ENCODE measurements around the gene PPP1R18.
"Not testable (repeated sequence)": the region's sequence is repeated elsewhere in the genome, so short reads cannot be mapped to it uniquely, and the experiment has no call there.

PPP1R18 gene

DNA sequence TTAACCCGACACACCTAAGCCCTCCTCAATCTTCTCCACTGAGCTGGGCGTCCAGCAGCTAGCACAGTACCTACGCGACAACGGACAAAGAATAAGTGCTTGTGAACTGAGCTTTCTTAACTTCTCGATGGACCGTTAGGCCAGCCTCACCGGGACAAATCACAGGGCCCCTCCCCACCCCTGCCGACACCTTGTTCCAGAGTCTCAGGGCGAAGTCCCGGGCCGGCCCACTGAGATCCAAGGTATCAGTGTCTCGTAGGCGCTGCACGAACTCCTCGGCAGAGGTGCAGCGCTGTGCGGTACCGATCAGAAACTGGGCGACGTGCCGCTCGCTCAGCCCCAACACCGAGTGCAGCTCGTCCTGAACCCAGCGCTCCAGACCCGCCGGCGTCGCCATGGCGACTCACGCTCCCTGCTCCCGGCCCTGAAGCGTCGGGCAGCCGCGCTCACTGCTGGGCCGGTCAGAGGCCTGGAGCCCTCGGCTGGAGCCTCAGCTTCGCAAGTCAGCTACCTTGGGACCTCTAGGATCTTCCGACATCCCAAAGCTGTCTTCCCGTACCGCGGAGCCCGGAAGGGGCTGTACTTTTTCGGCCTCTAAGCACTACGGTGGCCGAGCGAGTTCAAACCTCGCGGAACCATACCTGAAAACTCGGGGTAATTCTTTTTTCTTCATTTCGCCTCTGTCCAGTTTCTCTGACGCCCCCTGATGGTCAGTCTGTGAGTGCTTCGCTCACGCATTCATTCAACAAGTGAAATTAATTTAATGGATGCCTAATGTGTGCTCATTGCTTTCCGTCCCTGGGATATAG lies 13.8 kb downstream of the PPP1R18 start, which contains the start of gene DHX16:
TSS of gene DHX16 (minus strand) at position 562 of the 809 bp plus-strand sequence. CDS start at position 397, 165 bp downstream.
- peaks cover 42% of the 10 kb centered on the region for H3K36me3 ChIP-seq (ENCODE audit: control insufficient read depth, insufficient read depth, low read length)
- H3K9me3 ChIP-seq (ENCODE audit: control insufficient read depth, insufficient read depth, low read length) = no peaks in the 10 kb centered on the region
- no peaks in the 10 kb centered on the region for H3K27me3 ChIP-seq (ENCODE audit: control insufficient read depth, insufficient read depth, low read length)
- peak within 1 kb of the TSS; percentile 91 for H3K4me3 ChIP-seq (ENCODE audit: low read depth, low read length)
- H3K27ac ChIP-seq (ENCODE audit: low read depth, low read length) = peak within 1 kb of the TSS; percentile 76
- no peaks in the 10 kb centered on the region for H3K4me1 ChIP-seq (ENCODE audit: control insufficient read depth, insufficient read depth, low read length)
- peak within 1 kb of the TSS; percentile 43; the same call in 1 of the 2 replicates for H3K9ac ChIP-seq (ENCODE audit: low read depth, low read length)

- Histone ChIP-seq H3K27me3 (ENCODE audit: control insufficient read depth, insufficient read depth, low read length) (no peaks in the 10 kb centered on the region), H3K36me3 (ENCODE audit: control insufficient read depth, insufficient read depth, low read length) (peaks cover 34% of the 10 kb centered on the region), H3K9me3 (ENCODE audit: control insufficient read depth, insufficient read depth, low read length) (no peaks in the 10 kb centered on the region), H3K9ac (ENCODE audit: low read depth, low read length) (no peak overlapping the region), H3K4me3 (ENCODE audit: low read depth, low read length) (no peak overlapping the region), H3K4me1 (ENCODE audit: control insufficient read depth, insufficient read depth, low read length) (no peaks in the 10 kb centered on the region), H3K27ac (ENCODE audit: low read depth, low read length) (no peak overlapping the region)
Observed at GRCh38 chr6:30670760-30671527, 15.5 kb downstream of the PPP1R18 start.

- peaks cover 76% of the 10 kb centered on the region for H3K36me3 ChIP-seq (ENCODE audit: control insufficient read depth, insufficient read depth, low read length)
- not testable (repeated sequence) for H3K4me3 ChIP-seq (ENCODE audit: low read depth, low read length)
Observed at GRCh38 chr6:30666300-30666699, 20.1 kb downstream of the PPP1R18 start.

DNA sequence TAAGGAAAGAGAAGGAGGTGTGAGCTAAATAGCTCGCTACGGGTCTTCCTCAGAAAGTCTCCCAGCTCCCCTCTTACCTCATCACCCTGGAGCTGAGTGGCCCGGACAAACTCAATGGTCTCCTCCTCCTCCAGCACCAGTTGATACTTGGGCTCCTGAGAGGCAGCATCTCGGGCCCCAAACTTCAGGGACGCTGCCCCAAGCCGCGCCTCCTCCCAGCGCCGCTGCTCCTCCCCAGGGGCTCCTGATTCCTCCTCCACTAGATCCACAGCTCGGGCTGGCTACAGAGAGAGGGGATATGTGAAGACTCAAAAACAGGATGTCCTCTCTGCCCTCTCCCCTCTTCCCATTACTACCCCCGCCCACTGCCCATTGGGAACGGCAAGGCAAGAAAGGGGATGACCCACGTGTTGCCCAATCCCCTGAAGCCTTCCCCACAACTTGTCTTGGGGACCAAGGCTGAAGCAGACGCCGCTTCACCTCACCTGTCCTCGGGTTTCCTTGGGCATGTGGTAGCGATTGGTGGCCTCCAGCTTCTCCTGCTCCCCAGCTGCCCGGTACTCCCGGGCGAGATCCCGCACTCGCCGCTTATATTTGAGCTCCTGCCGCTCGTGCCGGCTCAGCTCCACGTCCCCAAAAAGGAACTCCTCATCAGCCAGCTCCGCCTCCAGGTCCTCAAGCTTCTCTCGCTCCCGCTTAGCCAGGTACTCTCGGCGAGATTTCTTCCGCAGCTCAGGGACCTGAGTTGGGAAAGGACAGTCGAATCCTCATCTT lies 21.3 kb downstream of the PPP1R18 start:
- Histone ChIP-seq H3K27ac (ENCODE audit: low read depth, low read length) (no peak overlapping the region), H3K9ac (ENCODE audit: low read depth, low read length) (no peak overlapping the region), H3K36me3 (ENCODE audit: control insufficient read depth, insufficient read depth, low read length) (peaks cover 73% of the 10 kb centered on the region), H3K9me3 (ENCODE audit: control insufficient read depth, insufficient read depth, low read length) (no peaks in the 10 kb centered on the region), H3K27me3 (ENCODE audit: control insufficient read depth, insufficient read depth, low read length) (no peaks in the 10 kb centered on the region), H3K4me1 (ENCODE audit: control insufficient read depth, insufficient read depth, low read length) (no peaks in the 10 kb centered on the region), H3K4me3 (ENCODE audit: low read depth, low read length) (no peak overlapping the region)

More at GRCh38 chr6:30666300-30666699, 20.1 kb downstream of the PPP1R18 start:
- not testable (repeated sequence) for H3K27me3 ChIP-seq (ENCODE audit: control insufficient read depth, insufficient read depth, low read length); H3K27ac ChIP-seq (ENCODE audit: low read depth, low read length); H3K9ac ChIP-seq (ENCODE audit: low read depth, low read length); H3K4me1 ChIP-seq (ENCODE audit: control insufficient read depth, insufficient read depth, low read length); H3K9me3 ChIP-seq (ENCODE audit: control insufficient read depth, insufficient read depth, low read length)

- peaks cover 90% of the 10 kb centered on the region for H3K36me3 ChIP-seq (ENCODE audit: control insufficient read depth, insufficient read depth, low read length)
- H3K9ac ChIP-seq (ENCODE audit: low read depth, low read length); H3K27me3 ChIP-seq (ENCODE audit: control insufficient read depth, insufficient read depth, low read length); H3K9me3 ChIP-seq (ENCODE audit: control insufficient read depth, insufficient read depth, low read length); H3K4me3 ChIP-seq (ENCODE audit: low read depth, low read length); H3K4me1 ChIP-seq (ENCODE audit: control insufficient read depth, insufficient read depth, low read length); H3K27ac ChIP-seq (ENCODE audit: low read depth, low read length): not testable (repeated sequence)
Observed at GRCh38 chr6:30657922-30658321, 28.5 kb downstream of the PPP1R18 start.

DNA sequence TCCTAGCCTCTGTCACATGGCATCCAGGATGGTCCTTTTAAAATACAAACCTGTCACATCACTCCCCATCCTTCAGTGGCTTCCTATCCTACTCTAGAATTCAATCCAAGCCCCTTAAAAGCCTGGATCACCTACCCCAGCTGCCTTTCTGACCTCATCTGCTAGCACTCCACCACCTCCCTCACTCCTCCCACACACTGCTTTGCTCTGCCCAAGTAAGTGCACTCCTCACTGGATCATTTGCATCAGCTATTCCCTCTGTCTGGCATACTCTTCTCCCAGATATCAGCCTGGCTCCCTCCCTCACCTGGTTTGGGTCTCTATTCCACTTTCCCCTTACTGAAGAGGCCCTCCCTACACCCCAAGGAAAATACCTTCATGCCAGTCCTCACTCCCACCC lies 29.0 kb downstream of the PPP1R18 start:
- H3K4me3 ChIP-seq (ENCODE audit: low read depth, low read length) = no peak overlapping the region
- H3K27me3 ChIP-seq (ENCODE audit: control insufficient read depth, insufficient read depth, low read length) = no peaks in the 10 kb centered on the region
- H3K4me1 ChIP-seq (ENCODE audit: control insufficient read depth, insufficient read depth, low read length) = no peaks in the 10 kb centered on the region
- peaks cover 90% of the 10 kb centered on the region for H3K36me3 ChIP-seq (ENCODE audit: control insufficient read depth, insufficient read depth, low read length)
- H3K27ac ChIP-seq (ENCODE audit: low read depth, low read length) = no peak overlapping the region
- no peak overlapping the region for H3K9ac ChIP-seq (ENCODE audit: low read depth, low read length)
- H3K9me3 ChIP-seq (ENCODE audit: control insufficient read depth, insufficient read depth, low read length) = no peaks in the 10 kb centered on the region

GRCh38 chr6:30656513-30656912 lies 29.9 kb downstream of the PPP1R18 start:
- Histone ChIP-seq H3K27me3 (ENCODE audit: control insufficient read depth, insufficient read depth, low read length) (no peaks in the 10 kb centered on the region), H3K4me3 (ENCODE audit: low read depth, low read length) (no peak overlapping the region), H3K9ac (ENCODE audit: low read depth, low read length) (no peak overlapping the region), H3K9me3 (ENCODE audit: control insufficient read depth, insufficient read depth, low read length) (no peaks in the 10 kb centered on the region), H3K27ac (ENCODE audit: low read depth, low read length) (no peak overlapping the region), H3K36me3 (ENCODE audit: control insufficient read depth, insufficient read depth, low read length) (peaks cover 90% of the 10 kb centered on the region), H3K4me1 (ENCODE audit: control insufficient read depth, insufficient read depth, low read length) (no peaks in the 10 kb centered on the region)

GRCh38 chr6:30655743-30656094 lies 30.7 kb downstream of the PPP1R18 start:
- H3K36me3 ChIP-seq (ENCODE audit: control insufficient read depth, insufficient read depth, low read length) = peaks cover 93% of the 10 kb centered on the region
- H3K9me3 ChIP-seq (ENCODE audit: control insufficient read depth, insufficient read depth, low read length) = no peaks in the 10 kb centered on the region
- no peak overlapping the region for H3K27ac ChIP-seq (ENCODE audit: low read depth, low read length)
- H3K9ac ChIP-seq (ENCODE audit: low read depth, low read length) = no peak overlapping the region
- no peaks in the 10 kb centered on the region for H3K4me1 ChIP-seq (ENCODE audit: control insufficient read depth, insufficient read depth, low read length)
- no peak overlapping the region for H3K4me3 ChIP-seq (ENCODE audit: low read depth, low read length)
- no peaks in the 10 kb centered on the region for H3K27me3 ChIP-seq (ENCODE audit: control insufficient read depth, insufficient read depth, low read length)

- Histone ChIP-seq H3K27ac (ENCODE audit: low read depth, low read length) (no peak overlapping the region), H3K36me3 (ENCODE audit: control insufficient read depth, insufficient read depth, low read length) (peaks cover 90% of the 10 kb centered on the region), H3K4me3 (ENCODE audit: low read depth, low read length) (no peak overlapping the region), H3K27me3 (ENCODE audit: control insufficient read depth, insufficient read depth, low read length) (no peaks in the 10 kb centered on the region), H3K9ac (ENCODE audit: low read depth, low read length) (no peak overlapping the region), H3K9me3 (ENCODE audit: control insufficient read depth, insufficient read depth, low read length) (no peaks in the 10 kb centered on the region), H3K4me1 (ENCODE audit: control insufficient read depth, insufficient read depth, low read length) (no peaks in the 10 kb centered on the region)
Observed at GRCh38 chr6:30654798-30655742, 31.4 kb downstream of the PPP1R18 start.

GRCh38 chr6:30651143-30651542 lies 35.3 kb downstream of the PPP1R18 start:
- peaks cover 57% of the 10 kb centered on the region for H3K36me3 ChIP-seq (ENCODE audit: control insufficient read depth, insufficient read depth, low read length)
- no peak overlapping the region for H3K9ac ChIP-seq (ENCODE audit: low read depth, low read length)
- H3K9me3 ChIP-seq (ENCODE audit: control insufficient read depth, insufficient read depth, low read length) = no peaks in the 10 kb centered on the region
- no peak overlapping the region for H3K27ac ChIP-seq (ENCODE audit: low read depth, low read length)
- peaks cover 7% of the 10 kb centered on the region for H3K4me1 ChIP-seq (ENCODE audit: control insufficient read depth, insufficient read depth, low read length)
- H3K27me3 ChIP-seq (ENCODE audit: control insufficient read depth, insufficient read depth, low read length) = no peaks in the 10 kb centered on the region
- H3K4me3 ChIP-seq (ENCODE audit: low read depth, low read length) = no peak overlapping the region
